Posterior cingulate gyrus (tissue), 11 donors: ENCODE measurements around the gene CTNNBL1.

Experiments used
- DNase-seq, 10 donors: peaks; one replicate each; pipeline versions ENCODE4 v3.0.0 to v3.0.0-alpha.2; 2020 to 2021; ENCODE audit warnings: mixed read lengths in 3 of 10
- intact Hi-C: fragments of 100-400 bp; cut with DNase I; formaldehyde crosslinking; loops from one replicate; pipeline ENCODE4 v1.15.1; 2023

CTNNBL1 gene

DNA sequence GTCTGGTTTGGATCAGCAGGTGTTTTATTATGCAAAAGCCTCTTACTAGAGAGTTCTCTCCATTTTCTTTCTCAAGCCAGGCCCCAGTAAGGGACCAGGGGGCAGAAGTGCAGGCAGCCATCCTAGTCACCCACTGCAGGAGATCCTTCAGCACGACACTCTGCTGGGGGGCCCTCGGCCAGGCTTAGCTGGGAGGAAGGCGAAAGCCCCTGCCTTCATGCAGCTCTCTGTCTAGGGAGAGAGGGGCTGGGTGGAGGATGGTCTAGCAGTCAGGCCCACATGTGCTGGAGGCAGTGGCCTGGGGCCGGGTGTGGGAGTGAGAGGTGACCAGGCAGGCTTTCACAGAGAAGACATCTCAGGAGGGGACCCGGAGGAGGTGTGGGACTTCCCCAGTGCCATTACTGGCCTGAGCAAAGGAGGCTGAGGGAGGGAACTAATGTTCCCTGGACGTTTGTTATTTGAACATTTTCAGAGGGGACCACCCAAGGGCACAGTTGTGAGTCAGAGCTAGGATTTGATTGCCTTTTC, 175.6 kb downstream of the CTNNBL1 start:
- intact Hi-C loops, result no loop called here
- DNase-seq, result peak in 1 of 10 donors; percentile 46

DNA sequence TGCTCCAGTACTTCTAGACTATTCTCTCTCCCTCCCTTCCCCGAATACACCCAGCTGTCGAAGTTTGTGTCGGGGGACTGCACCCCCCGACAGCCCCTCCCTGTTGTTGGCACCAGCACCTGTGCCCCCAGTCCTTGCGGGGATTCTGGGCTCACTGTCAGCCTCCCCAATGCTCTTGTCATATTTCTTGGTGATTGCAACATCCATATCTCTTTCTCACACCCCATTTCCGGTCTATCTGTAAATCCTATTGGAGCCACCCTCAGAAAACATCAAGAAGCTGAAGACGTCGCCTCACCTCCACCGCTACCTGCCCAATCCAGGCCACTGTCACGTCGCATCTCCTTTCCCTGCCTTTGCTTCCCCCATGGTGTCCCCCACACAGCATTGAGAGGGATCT, 176.5 kb downstream of the CTNNBL1 start:
- no peak for DNase-seq
- intact Hi-C loops, result no loop called here

DNA sequence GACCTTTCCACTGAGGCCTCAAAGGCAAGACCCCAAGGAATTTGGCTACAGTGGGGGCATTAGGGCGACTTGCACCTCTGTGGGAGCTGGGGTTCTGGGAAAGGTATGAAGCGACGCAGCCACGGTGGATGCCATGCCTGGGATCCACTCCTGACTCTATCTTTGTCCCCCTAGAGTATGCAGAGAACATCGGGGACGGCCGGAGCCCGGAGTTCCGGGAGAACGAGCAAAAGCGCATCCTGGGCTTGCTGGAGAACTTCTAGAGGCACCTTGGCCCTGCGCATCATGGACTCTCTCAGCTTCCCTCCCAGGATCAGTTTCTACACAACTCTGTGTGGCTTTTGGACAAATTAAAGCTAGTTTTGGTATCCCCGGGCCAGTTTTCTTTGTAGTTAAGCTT, 177.9 kb downstream of the CTNNBL1 start:
- peak in 1 of 10 donors; percentile 55 for DNase-seq
- intact Hi-C loops, result no loop called here

DNA sequence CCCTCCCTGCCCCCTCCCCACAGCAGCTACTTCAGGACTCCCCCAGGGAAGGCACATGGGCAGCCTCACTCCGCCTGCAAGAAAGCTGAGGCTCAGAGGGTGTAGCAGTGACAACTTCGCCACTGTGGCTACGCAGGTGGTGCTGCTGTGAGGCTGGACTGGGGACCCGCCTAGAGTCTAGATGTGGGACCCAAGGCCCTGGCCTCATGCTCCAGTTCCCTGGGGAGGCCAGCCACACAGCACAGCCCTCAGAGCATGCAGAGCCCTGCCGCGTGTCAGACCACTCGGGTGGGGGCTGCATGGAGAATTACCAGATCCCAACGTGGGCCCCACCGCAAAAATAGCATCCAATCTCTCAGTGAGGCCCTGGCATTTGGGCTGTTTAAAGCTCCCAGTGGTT, 178.3 kb downstream of the CTNNBL1 start:
- peak in 1 of 10 donors; percentile 72 for DNase-seq
- intact Hi-C loops, result no loop called here

DNA sequence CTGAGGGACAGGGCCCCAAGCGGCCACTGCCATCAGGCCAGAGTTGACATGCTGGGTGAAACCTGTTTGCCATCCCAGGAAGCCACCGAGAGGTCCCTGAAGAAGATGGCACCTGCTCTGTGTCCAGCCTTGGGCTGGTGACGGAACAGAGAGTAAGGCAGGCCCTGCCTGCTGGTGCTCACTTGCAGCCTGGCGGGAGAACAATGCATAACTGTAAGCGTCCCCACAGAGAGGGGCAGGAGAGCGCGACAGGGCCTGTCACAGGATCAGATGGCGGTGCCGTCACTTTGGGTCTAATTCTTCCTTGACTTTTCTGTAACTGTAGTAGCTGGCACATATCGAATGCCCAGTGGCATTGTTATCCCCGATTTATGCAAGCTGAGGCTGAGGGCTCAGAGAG, 180.1 kb downstream of the CTNNBL1 start:
- intact Hi-C loops, result no loop called here
- DNase-seq, result peak in 3 of 10 donors; percentile 36 to 81 (median 48)

DNA sequence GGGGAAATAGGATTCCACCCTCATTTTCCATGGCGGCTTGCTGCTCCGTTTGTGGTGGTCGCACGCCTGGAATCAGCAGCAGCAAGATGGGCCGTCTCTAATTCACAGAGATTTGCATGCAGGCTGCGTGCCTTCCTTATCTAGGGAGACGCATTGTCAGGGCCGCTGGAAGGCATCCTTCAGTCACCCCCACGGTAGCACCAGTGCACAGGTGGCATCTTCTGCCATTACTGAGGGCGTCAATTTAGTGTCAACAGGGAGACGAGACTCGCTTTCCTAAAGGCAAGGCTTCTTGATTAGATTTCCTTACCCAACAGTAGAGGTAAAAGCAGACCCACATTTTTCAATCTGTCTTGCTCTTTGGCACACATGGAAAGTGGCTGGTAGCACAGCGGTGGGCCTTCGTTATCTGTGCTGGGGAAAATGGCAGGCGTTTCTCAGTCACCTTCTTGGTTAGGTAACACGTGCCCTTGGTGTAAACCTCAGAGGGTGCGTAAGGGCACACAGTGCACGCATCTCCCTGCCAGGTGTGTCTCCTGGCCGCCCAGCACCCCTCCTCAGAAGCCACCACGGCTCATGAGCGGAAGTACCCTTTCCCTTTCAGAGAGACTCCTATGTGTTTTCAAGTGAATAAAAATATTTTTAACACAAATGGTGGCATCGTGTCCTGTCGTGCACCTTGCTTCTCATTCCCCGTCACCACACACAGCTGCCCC, 181.8 kb downstream of the CTNNBL1 start:
- intact Hi-C loops, result no loop called here
- DNase-seq, result peak in 1 of 10 donors; percentile 53

DNA sequence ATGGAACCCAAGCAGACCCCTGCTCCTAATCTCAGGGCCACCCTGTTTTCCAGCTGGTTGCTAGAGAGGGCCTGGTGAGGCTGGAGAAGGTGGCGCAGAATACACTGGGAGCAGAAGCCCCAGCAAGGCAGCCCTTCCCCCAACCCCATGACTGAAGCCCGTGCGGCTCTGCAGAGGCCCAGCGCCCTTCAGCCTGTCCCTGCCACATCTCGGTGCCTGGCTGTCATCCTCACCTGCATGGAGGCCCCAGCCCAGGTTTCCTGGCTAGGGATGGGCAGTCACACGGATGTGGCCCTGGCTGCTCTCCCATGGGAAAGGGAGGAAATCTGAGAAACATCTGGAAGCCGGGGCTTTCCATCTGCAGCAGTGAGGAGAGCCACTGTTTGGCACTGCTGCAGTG, 183.0 kb downstream of the CTNNBL1 start:
- intact Hi-C loops, result no loop called here
- DNase-seq, result peak in 1 of 10 donors; percentile 67

DNA sequence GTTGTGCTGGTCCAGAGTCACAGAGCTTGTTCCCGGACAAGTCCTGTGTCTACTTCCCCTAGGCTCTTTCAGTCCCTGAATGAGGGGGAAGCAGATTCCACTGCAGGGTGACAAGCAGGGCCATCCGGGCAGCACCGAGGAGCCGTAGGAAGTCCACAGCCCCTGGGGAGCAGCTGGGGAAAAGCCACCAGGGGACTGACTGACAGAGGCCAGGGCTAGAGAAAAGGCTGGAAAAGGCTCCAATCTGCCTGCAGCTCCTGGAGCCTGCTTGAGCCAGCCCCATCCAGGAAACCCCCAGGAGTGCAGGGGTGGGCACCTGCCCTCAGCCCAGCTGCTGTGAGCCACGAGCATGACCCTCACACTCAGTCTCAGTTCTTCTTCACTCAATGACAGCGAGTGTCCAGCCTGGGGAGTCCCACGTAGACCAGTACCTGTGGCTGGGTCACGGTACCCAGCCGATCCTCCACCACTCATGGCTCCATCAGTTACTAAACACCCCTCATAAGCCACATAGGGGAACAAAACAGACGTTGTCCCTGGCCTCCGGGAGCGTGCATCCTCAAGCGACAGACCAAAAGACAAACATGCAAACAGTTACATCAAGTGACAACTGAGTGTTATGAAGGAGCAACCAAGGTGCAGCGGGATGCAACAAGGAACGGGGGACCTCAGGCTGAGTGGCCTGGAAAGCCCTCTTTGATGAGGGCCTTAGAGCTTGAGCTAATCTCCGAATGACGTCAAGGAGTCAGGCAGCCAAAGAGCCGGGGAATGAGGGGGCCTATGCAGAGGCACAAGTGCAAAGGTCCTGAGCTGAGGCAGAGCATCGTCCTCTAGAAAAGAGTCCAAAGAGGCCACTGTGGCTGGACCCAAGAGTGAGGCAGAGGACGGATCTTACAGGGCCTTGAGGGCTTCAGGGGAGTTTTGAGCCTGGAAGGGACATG, 184.3 kb downstream of the CTNNBL1 start:
- DNase-seq, result peak in 2 of 10 donors; percentile 55 to 72
- intact Hi-C loops, result no loop called here

DNA sequence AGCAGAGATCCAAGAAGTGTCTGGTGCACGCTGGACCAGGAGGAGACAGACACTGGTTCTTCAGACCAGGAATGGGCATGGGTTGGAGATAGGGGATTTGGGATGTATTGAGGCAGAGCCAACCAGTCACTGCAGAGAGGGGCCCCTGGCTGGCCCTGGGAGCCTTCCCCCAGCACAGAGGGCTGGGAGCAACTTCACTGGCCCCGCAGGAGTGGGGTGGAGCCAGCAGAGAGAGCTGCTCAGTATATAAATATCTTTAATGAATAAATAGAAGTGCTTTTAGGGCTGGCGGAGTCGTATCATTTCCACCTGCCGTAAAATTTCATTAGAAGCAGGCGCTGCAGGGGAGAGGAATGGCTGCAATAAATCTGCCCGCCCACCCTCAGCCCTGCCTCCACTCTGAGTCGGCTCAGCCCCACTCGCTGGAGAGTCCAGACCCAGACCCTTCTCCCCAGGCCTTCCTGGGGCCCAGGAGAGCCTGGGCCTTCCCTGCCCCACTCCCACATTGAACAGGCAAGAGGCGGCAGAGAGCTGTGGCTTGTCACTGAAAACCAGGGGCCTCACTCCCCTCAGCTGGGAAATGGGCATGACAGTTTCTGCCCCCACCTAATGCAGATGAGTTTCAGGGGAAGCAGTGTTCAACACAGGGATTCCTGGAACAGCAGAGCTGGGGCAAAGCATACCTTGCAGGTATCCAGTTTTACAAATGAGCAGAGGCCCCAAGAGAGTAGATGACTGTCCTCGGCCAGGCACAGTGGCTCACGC, 185.2 kb downstream of the CTNNBL1 start:
- intact Hi-C loops, result no loop called here

DNA sequence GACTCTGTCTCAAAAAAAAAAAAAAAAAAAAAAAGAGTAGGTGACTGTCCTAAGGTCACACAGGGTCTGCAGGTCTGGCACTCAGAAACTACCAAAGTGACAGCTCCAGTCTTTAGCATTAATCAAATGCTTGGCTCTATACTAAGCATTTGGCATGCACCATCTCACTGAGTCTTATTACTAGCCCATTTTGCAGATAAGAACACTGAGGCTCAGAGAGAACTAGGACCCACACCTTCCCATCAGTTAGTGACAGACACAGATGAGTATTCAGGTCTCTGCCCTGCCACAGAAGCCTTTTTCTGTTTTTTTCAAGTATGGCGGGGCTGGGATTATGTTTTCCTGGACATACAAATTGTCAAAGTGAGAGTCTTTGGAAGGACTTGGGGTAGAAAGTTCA, 186.0 kb downstream of the CTNNBL1 start:
- intact Hi-C loops, result no loop called here
- DNase-seq, result no peak

More for the DNA sequence above, 185.2 kb downstream of the CTNNBL1 start:
- DNase-seq, result peak in 2 of 10 donors; percentile 30 to 49

DNA sequence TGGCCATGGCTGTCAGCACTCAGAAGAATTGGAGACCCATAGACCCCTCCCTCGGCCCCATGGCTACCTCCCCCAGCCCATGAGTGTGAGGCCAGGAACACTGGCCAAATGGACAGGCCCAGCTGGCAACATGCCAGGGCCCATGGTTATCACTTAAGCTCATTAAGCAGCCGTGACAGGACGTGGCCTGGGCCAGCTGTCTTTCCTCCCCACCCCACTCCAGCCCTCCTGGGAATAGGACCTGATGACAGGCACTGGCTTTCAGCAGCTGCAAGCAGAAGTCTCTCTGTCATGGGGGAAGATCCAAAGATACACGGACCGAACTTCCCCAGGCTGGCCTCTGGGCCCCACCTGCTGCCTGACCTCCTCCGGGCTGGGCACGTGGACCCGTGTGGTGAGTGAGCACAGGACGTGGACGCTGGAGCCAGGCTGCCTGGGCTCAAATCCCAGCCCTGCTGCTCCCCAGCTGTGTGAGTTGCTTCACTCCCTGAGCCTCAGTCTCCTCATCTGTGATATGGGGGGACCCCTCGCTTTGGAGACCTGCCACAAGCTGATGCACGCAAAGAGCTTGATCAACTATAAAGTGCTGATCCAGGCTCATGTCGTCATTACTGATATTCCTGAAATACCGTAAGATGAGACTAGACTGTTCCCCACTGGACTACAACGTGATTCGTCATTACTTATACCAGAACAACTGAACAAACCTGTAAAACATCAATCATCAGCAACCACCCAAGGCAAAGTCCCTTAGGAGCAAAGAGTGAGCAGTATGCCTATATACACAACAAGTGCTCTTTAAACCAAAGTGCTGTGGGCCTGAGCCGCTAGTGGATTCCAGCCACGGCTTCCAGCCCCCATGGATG, 187.1 kb downstream of the CTNNBL1 start:
- peak in 3 of 10 donors; percentile 63 to 73 (median 69) for DNase-seq
- intact Hi-C loops, result no loop called here

DNA sequence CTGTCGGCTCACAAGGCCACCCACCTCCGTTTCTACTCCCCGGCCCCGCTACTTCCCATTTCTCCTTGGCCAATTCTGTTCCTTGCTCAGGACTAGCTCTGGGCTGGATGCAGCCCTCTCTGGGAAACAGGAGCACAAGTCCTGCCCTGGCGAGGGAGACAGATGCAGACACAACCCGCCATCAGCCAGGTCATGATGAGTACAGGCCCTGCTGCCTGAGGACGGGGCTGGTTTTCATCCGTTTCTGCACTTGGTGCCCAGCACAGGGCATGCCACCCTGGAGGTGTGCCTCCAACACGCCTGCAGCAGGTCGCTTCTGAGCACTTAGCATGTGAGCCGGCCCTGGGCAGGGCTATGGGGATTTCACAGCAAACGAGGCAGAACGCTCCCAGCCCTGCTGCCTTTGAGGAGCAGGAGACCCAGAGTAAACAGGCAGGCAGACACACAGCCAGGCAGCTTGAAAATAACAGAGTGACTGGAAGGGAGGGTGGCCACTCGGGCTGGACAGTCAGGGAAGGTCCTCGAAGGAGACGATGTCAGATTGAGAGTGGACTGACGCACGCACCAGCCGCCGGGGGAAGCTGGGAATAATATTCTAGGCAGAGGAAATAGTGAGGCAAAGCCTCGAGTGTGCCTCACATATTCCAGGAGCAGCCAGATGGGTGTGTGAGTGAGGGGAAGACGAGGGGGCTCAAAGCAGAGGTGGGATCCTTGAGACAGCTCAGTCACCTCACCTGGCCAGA, 187.9 kb downstream of the CTNNBL1 start:
- intact Hi-C loops, result no loop called here
- DNase-seq, result peak in 3 of 10 donors; percentile 58 to 69 (median 62)

DNA sequence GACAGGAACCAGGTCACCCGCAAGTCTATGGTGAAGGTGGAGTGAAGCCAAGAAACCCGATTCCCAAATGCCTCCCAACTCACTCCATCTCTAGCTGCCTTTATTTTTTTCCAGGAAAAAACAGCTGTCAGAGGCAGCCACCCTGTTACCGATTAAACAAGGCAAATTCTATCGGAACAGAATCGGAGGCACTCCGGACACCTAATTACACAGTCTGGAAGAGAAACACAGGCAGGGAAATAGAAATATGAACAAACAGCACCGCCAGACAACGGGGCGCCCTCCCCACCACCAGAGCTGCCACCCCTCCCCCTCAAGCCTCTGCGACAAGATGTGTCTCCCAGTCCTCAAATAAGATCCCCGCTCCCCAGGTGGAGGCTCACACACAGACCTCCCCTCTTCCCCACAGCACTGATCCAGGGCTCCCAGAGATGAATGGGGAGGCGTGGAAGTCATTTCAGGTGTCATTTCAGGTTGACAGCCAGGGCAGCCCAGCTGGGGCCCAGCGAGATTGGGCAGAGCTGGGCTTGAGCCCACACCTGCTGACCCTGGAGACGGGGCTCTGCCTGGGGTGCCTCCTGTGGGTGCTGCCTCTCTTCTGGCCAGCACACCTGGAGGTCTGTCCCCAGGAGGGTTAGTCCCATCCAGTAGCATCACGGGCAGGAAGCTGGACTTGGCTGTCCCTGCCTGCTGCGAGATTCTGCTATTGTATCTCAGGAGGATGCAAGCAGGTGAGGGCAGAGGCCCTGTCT, 189.3 kb downstream of the CTNNBL1 start:
- peak in 3 of 10 donors; percentile 43 to 79 (median 74) for DNase-seq
- intact Hi-C loops, result no loop called here

DNA sequence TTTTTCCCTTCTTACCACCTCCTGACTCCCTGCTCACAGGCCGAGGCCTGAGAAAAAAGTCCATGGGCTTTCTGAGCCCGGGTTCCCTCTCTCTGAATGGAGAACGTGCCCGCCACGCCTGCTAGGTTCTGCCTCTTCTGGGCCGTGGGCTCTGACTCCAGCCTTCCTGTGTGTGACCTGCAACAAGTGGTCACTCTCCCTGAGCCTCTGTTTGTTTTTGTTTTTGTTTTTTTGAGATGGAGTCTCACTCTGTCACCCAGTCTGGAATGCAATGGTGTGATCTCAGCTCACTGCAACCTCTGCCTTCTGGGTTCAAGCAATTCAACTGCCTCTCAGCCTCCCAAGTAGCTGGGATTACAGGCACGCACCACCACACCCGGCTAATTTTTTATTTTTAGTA, 191.2 kb downstream of the CTNNBL1 start:
- intact Hi-C loops, result no loop called here
- no peak for DNase-seq

DNA sequence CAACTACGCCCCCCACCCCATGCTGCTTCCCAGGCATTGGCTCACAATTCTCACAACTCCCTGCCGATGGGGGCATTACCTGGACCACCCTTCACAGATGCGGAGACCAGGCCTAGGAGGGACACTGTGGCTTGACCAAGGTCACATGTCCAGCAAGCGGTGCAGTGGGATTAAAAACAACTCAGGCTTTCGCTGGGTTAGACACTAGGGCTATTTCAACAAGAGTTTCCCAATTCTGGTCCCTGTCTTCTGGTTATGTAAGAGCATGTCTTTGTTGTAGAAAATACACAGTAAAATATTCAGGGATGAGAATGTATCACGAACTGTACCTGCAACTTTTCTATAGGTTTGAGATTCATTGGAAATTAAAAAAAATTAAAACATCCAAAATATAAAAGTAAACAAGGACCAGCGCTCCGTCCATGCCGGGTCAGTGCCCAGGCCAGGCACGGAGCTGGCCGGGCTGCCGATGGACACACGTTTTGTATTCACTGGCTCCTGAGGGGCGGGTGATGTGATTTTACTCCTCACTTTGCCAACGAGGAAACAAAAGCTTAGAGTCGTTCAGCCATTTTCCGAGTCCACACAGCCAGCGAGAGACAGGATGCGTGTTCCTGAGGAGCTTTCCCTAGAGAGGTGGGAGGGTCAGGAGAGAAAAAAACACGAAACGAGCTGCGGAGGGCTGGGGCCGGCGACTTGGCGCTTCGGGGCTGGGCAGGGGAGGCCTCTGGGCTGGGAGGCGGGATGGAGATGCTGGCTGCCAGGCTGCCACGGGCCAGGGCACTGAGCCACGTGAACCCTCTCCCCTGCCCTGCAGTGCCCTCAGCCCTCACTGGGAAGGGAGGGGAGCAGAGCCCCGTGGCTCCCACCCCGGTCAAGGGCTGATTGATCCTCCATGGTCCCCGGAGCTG, 192.0 kb downstream of the CTNNBL1 start:
- intact Hi-C loops, result no loop called here
- peak in 1 of 10 donors; percentile 57 for DNase-seq

DNA sequence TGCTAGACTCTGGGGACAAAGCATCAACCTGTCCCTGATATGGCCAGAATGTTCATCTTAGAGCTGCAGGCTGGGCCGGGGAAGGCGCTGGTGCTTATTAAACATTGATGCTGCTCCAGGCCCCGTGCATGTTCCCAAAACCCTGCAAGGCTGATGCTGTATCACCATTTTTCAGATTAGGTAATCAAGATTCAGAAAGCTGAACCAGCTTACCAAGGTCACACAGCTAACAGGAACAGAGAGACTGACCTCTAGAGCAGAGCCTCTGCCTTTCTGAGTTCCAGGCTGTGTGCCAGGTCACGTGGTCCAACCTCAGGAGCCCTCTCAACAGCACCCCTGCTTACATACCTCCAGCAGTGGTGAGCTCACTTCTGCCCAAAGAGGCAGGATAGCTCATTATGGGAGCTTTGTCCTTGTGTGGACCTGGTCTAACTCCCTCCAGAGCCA, 193.0 kb downstream of the CTNNBL1 start:
- peak in 1 of 10 donors; percentile 69 for DNase-seq
- intact Hi-C loops, result no loop called here

DNA sequence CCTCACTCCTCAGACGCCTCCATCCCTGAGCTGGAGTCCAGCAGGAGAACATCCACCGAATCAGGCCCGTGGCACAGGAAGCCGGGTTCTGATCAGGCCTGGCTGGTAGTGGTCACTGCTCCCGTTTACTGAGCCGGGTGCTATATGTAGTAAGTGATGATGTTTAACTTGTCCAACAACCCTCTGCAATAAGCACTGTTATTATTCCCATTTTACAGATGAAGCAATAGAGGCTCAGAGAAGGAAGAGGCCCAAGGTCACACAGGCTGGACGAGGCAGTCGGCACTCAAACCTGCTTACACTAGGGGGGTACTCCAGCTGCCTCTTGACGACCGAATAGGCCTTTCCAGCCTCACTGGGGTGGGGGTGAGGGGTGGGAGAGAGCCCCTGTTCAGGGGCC, 194.8 kb downstream of the CTNNBL1 start:
- no peak for DNase-seq
- intact Hi-C loops, result no loop called here
